Measurements from ENCODE around the gene NOL4L.
"Not testable (repeated sequence)": the region's sequence is repeated elsewhere in the genome, so short reads cannot be mapped to it uniquely, and the experiment has no call there.

The NOL4L gene

DNA sequence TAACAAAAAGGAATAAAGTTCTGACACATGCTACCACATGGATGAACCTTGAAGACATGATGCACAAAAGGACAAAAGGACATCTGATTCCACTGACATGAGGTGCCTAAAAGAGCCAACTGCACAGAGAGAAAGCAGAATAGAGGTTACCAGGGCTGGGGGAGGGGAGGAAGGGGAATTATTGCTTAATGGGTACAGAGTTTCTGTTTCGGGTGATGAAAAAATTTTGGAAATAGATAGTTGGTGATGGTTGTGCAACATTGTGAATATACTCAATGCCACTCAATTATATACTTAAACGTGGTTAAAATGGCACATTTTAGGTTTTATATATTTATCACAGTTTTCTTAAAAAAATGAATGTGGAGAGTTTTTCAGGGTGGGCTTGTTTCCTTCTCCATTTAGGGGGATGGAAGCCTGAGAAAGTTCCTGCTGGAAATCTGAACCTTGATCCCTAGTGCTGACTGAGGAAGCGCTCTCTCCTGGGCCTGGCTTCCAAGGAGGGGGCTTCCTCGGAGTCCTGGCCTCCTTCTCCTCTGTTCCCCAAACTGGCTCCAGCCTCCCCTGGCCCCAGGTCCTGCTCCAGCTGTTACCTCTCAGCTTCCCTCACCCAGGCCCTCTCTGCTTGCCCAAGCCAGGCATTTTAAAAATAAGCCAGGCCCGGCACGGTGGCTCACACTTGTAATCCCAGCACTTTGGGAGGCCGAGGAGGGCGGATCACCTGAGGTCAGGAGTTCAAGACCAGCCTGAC is 79.2 kb downstream of the NOL4L start:
- Histone ChIP-seq H3K36me3 (ENCODE audit: insufficient read depth, low read length) (no peaks in the 10 kb centered on the region), H3K9ac (ENCODE audit: insufficient read length) (no peak overlapping the region), H3K27ac (no peak overlapping the region), H3K9me3 (ENCODE audit: low read depth, low read length) (no peaks in the 10 kb centered on the region), H3K4me3 (no peak overlapping the region)
- TF ChIP-seq EZH2 (IDR thresholded peaks at IDR 0.05) (no peak), POLR2AphosphoS5 (IDR thresholded peaks at IDR 0.05; ENCODE audit: borderline replicate concordance, low read depth, low read length) (no peak), FOXP2 (optimal IDR thresholded peaks at IDR 0.05; ENCODE audit: control extremely low read depth, extremely low read length, insufficient read depth) (no peak)
- DNase-seq (ENCODE audit: low read depth, low spot score): no peak

DNA sequence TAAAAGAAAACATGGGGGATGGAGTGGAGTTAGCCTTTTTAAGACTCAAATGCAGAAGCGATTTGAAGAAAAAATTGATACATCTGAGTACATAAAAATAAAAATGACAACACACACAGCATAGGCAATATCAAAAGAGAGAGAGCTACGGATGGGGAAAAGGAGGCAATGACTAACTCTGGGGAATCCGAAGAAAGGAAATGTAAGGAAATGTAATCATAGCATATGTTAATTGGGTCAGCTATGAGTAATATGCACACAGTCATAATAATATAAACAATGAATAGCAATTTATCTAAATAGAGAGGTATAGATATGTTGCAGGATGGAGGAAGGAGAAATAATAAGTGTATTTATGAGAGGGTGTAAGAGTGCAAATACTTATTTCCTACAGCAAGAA is 83.4 kb downstream of the NOL4L start:
- DNase-seq (ENCODE audit: low read depth, low spot score): no peak
- Histone ChIP-seq H3K4me3 (no peak overlapping the region), H3K9me3 (ENCODE audit: low read depth, low read length) (no peaks in the 10 kb centered on the region), H3K36me3 (ENCODE audit: insufficient read depth, low read length) (no peaks in the 10 kb centered on the region), H3K9ac (ENCODE audit: insufficient read length) (no peak overlapping the region), H3K27ac (no peak overlapping the region)
- TF ChIP-seq POLR2AphosphoS5 (IDR thresholded peaks at IDR 0.05; ENCODE audit: borderline replicate concordance, low read depth, low read length) (no peak), FOXP2 (optimal IDR thresholded peaks at IDR 0.05; ENCODE audit: control extremely low read depth, extremely low read length, insufficient read depth) (no peak), EZH2 (IDR thresholded peaks at IDR 0.05) (no peak)

DNA sequence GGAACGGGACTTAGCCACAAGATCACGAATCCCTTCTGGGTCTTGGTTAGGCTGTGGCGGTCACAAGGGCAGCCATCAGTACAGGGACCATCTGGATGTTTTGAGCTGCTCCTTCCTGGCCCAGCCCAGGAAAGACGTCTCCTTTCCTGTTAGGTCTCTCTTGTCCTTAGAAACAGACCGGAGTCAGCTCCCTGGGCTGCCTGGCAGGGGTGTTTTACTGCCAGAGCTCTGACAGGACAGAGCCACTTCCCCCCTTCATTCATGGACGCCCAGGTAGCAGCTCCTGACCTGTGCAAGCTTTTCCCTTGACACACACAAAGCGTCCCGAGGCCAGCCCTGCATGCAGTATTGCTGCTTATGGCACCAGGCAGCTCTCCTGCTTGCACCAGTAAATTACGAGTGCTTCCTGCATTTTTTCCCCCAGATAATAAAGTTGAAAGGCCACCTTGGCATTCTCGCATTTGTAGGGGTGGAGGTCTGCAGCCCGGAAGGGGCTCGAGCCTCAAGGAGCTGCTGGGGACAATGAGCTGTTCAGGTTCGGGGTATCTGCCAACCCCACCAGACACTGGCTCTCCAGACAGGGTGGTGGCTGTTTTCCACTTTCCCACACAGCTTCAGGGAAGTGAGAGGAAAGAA is 87.4 kb downstream of the NOL4L start:
- no peak overlapping the region for H3K27ac ChIP-seq
- no peaks in the 10 kb centered on the region for H3K9me3 ChIP-seq (ENCODE audit: low read depth, low read length)
- no peak overlapping the region for H3K4me3 ChIP-seq
- H3K9ac ChIP-seq (ENCODE audit: insufficient read length): no peak overlapping the region
- TF ChIP-seq POLR2AphosphoS5 (IDR thresholded peaks at IDR 0.05; ENCODE audit: borderline replicate concordance, low read depth, low read length) (no peak), FOXP2 (optimal IDR thresholded peaks at IDR 0.05; ENCODE audit: control extremely low read depth, extremely low read length, insufficient read depth) (no peak), EZH2 (IDR thresholded peaks at IDR 0.05) (no peak)
- no peaks in the 10 kb centered on the region for H3K36me3 ChIP-seq (ENCODE audit: insufficient read depth, low read length)
- DNase-seq (ENCODE audit: low read depth, low spot score): no peak

DNA sequence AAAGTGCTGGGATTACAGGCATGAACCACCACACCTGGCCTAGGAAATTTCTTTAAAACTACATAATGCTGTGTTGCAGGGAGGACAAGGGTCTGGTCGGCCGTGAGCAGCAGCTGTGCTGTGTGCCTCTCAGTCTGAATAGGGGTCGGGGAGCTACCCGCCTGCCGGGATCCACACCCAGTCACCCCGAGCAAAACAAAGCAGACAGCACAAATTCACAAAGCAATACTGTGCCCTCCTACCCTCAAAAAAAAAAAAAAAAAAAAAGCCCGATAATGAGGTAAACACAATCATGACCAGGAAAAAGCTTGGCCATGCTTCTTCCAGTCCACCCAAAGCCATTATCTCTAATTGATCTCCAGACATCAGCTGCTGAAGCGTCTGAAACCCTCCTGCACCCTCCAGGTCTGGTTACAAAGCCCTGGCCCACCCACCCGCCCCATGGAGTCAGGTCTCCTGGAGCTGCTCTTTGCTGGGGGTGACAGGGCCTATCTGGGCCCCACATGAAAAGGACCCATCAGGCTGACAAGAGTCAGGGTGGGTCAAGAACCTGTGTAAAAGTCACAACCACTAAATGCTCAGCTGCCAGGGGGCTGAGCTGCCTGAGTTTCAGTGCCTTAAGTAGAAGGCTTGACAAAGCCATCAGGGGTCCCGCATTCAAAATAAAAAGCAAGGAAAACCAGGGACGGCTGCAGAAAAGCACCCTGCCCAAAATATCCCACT is 88.2 kb downstream of the NOL4L start:
- DNase-seq (ENCODE audit: low read depth, low spot score): no peak

DNA sequence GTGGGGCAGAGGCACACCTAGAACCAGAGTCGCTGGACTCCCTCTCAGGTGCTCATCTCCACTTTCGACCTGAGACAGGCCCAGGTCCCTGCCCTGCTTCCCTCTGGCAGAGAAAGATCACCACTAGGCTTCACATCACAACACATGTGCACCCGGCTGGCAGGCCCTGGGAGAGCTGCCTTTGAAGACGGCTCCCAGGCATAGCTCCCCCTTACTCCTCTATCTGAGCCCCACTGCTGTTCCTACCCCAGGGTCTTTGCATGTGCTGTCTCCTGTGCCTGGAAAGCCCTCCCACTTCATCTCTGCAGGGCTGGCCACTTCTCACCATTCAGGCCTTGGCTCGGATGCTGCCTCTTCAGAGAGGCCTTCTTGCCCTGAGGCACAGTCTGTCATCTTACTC is 89.2 kb downstream of the NOL4L start:
- Histone ChIP-seq H3K9me3 (ENCODE audit: low read depth, low read length) (no peaks in the 10 kb centered on the region), H3K9ac (ENCODE audit: insufficient read length) (no peak overlapping the region), H3K27ac (no peak overlapping the region), H3K4me3 (no peak overlapping the region), H3K36me3 (ENCODE audit: insufficient read depth, low read length) (no peaks in the 10 kb centered on the region)
- TF ChIP-seq POLR2AphosphoS5 (IDR thresholded peaks at IDR 0.05; ENCODE audit: borderline replicate concordance, low read depth, low read length): no peak
- no peak for TF ChIP-seq EZH2 (IDR thresholded peaks at IDR 0.05)
- TF ChIP-seq FOXP2 (optimal IDR thresholded peaks at IDR 0.05; ENCODE audit: control extremely low read depth, extremely low read length, insufficient read depth): no peak
- DNase-seq (ENCODE audit: low read depth, low spot score): no peak

More for the DNA sequence above, 88.2 kb downstream of the NOL4L start:
- H3K36me3 ChIP-seq (ENCODE audit: insufficient read depth, low read length): no peaks in the 10 kb centered on the region
- no peak overlapping the region for H3K4me3 ChIP-seq
- H3K9me3 ChIP-seq (ENCODE audit: low read depth, low read length): no peaks in the 10 kb centered on the region
- H3K9ac ChIP-seq (ENCODE audit: insufficient read length): no peak overlapping the region
- H3K27ac ChIP-seq: no peak overlapping the region
- TF ChIP-seq EZH2 (IDR thresholded peaks at IDR 0.05) (no peak), POLR2AphosphoS5 (IDR thresholded peaks at IDR 0.05; ENCODE audit: borderline replicate concordance, low read depth, low read length) (no peak), FOXP2 (optimal IDR thresholded peaks at IDR 0.05; ENCODE audit: control extremely low read depth, extremely low read length, insufficient read depth) (no peak)

DNA sequence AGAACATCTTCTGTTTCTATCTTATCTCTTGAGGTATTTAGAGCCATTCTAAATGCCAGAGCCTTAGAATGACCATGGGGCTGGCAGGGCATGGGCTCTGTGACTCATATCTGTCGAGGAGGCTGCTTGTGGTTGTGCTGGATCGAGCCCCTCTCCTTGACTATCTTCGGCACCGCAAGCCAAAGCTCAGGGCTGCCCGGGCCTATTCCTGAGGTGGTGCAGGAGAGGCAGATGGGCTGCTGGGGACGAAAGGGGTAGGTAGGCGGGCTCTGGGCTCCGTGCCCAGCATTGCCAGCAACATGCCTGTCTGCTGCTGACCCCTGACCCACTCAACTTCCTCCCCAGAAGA is 89.9 kb downstream of the NOL4L start:
- H3K4me3 ChIP-seq: no peak overlapping the region
- no peaks in the 10 kb centered on the region for H3K36me3 ChIP-seq (ENCODE audit: insufficient read depth, low read length)
- no peak for DNase-seq (ENCODE audit: low read depth, low spot score)
- H3K27ac ChIP-seq: no peak overlapping the region
- no peaks in the 10 kb centered on the region for H3K9me3 ChIP-seq (ENCODE audit: low read depth, low read length)
- no peak overlapping the region for H3K9ac ChIP-seq (ENCODE audit: insufficient read length)
- TF ChIP-seq FOXP2 (optimal IDR thresholded peaks at IDR 0.05; ENCODE audit: control extremely low read depth, extremely low read length, insufficient read depth) (no peak), POLR2AphosphoS5 (IDR thresholded peaks at IDR 0.05; ENCODE audit: borderline replicate concordance, low read depth, low read length) (no peak), EZH2 (IDR thresholded peaks at IDR 0.05) (no peak)

DNA sequence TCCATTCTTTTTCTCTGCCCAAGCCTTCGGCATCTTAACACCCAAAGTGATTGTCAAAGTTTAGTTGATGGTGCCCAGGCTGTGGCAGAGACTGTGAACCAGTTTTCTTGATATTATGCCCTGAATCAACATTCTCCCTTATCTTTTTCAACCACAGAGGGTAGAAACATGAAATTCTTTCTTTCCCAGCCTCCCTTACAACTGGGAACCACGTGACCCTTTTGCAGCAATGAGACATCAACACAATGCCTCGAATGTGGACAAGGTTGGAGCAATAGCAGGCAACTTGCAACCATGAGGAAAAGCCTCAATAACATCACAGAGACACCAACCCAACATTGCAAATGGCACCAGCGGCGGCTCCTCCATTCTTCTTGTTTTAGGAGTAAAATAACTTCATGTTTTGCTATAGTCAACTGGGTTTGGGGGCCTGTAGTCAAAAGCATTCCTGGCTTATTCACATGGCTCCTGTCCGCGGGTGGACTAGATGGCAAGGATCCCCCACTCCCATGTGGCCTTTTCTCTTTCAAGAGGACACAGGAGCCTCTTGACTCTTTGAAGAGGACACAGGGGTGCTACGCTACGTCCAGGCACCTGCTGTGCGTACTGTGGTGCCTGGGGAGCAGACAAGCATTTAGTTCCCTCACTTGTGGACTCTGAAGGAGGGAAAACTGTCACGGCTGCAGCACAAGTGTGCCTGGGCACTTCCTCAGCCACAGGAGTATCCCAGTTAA is 90.5 kb downstream of the NOL4L start:
- no peak overlapping the region for H3K4me3 ChIP-seq
- TF ChIP-seq POLR2AphosphoS5 (IDR thresholded peaks at IDR 0.05; ENCODE audit: borderline replicate concordance, low read depth, low read length) (no peak), FOXP2 (optimal IDR thresholded peaks at IDR 0.05; ENCODE audit: control extremely low read depth, extremely low read length, insufficient read depth) (no peak), EZH2 (IDR thresholded peaks at IDR 0.05) (no peak)
- no peaks in the 10 kb centered on the region for H3K9me3 ChIP-seq (ENCODE audit: low read depth, low read length)
- H3K36me3 ChIP-seq (ENCODE audit: insufficient read depth, low read length): no peaks in the 10 kb centered on the region
- no peak overlapping the region for H3K27ac ChIP-seq
- H3K9ac ChIP-seq (ENCODE audit: insufficient read length): no peak overlapping the region
- no peak for DNase-seq (ENCODE audit: low read depth, low spot score)

DNA sequence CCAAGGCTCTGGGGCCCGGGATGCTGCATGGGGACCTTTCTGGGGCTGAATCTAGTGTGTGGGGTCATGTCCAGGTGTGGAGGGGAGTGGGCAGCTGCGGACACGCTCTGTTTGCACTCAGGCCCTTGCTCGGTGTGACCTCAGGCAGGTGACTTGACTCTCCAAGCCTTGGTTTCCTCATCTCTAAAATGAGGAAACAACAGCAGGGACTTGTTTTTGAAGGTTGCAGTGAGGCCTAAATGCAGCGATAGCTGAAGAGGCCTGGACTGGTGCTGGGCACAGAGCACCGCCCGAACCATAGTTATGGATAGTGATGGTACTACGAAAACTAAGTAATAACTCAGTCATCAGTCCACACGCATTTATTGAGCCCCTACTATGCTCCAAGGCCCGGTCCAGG is 91.8 kb downstream of the NOL4L start:
- H3K9ac ChIP-seq (ENCODE audit: insufficient read length): no peak overlapping the region
- no peak overlapping the region for H3K4me3 ChIP-seq
- no peak for DNase-seq (ENCODE audit: low read depth, low spot score)
- no peak overlapping the region for H3K27ac ChIP-seq
- TF ChIP-seq POLR2AphosphoS5 (IDR thresholded peaks at IDR 0.05; ENCODE audit: borderline replicate concordance, low read depth, low read length) (no peak), FOXP2 (optimal IDR thresholded peaks at IDR 0.05; ENCODE audit: control extremely low read depth, extremely low read length, insufficient read depth) (no peak), EZH2 (IDR thresholded peaks at IDR 0.05) (no peak)
- no peaks in the 10 kb centered on the region for H3K9me3 ChIP-seq (ENCODE audit: low read depth, low read length)
- no peaks in the 10 kb centered on the region for H3K36me3 ChIP-seq (ENCODE audit: insufficient read depth, low read length)

DNA sequence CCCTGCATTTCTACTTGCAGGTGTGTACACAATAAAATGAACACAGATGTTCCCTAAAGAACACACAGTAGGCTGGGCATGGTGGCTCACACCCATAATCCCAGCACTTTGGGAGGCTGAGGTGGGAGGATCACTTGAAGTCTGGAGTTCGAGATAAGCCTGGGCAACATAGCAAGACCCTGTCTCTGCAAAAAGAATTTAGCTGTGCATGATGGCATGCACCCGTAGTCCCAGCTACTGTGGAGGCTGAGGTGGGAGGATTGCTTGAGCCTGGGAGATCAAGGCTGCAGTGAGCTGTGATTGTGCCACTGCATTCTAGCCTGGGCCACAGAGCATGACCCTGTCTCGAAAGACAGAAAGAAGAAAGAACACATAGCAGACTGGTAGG is 93.4 kb downstream of the NOL4L start:
- H3K4me3 ChIP-seq; DNase-seq (ENCODE audit: low read depth, low spot score); H3K9ac ChIP-seq (ENCODE audit: insufficient read length); H3K9me3 ChIP-seq (ENCODE audit: low read depth, low read length); H3K36me3 ChIP-seq (ENCODE audit: insufficient read depth, low read length); H3K27ac ChIP-seq: not testable (repeated sequence)
